WI38 (cell line): ENCODE measurements around the gene PHLPP2.
"Not testable (repeated sequence)": the region's sequence is repeated elsewhere in the genome, so short reads cannot be mapped to it uniquely, and the experiment has no call there.

Experiments
- H3K4me3 ChIP-seq: 2 replicates; pipeline ENCODE4 v1.5.1; 2011; ENCODE audit warnings: low read depth, mild to moderate bottlenecking, control low read depth, low read length
- TF ChIP-seq, protein P1 (sequence below): IDR thresholded peaks from 2 replicates; pipeline ENCODE4 v1.5.1; 2012; ENCODE audit warnings: low read depth, mild to moderate bottlenecking, control low read depth, low read length

Gene PHLPP2

DNA sequence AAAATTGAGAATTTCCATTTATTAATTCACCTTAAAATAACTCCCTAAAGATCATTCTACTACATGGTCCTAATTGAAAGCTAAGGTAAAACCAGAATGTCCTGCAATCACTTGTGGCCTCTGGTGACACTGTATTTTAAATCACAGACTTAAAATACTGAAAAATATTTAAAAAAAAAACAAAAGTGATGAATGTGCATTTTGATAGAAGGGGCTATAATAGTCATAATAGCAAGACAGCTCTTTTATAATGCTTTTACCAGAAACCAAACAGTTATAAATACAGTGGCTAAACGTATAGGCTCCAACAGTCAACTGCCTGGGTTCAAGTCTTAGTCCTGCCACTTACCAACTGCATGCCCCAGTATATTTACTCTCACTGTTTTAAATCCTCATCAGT lies 21.2 kb downstream of the PHLPP2 start:
- TF ChIP-seq, protein P1, sequence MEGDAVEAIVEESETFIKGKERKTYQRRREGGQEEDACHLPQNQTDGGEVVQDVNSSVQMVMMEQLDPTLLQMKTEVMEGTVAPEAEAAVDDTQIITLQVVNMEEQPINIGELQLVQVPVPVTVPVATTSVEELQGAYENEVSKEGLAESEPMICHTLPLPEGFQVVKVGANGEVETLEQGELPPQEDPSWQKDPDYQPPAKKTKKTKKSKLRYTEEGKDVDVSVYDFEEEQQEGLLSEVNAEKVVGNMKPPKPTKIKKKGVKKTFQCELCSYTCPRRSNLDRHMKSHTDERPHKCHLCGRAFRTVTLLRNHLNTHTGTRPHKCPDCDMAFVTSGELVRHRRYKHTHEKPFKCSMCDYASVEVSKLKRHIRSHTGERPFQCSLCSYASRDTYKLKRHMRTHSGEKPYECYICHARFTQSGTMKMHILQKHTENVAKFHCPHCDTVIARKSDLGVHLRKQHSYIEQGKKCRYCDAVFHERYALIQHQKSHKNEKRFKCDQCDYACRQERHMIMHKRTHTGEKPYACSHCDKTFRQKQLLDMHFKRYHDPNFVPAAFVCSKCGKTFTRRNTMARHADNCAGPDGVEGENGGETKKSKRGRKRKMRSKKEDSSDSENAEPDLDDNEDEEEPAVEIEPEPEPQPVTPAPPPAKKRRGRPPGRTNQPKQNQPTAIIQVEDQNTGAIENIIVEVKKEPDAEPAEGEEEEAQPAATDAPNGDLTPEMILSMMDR = no peak
- no peak overlapping the region for H3K4me3 ChIP-seq

DNA sequence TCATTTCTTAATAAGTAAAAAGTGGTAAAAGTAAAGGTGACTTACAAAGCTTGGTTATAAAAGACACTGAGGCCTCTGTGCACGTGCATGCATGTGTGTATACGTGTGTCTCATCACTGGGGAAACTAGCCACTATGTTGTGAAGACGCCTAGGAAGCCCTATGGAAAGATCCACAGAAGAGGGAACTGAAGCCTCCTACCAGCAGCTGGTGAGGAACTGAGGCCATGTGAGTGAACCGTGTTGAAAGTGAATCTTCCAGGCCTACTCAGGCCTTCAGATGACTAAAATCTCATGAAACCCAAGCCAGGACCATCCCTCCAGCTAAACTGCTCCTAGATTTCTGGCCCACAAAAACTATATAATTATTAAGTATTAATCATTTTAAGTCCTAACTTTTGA lies 23.7 kb downstream of the PHLPP2 start:
- TF ChIP-seq, protein P1 = no peak
- no peak overlapping the region for H3K4me3 ChIP-seq

DNA sequence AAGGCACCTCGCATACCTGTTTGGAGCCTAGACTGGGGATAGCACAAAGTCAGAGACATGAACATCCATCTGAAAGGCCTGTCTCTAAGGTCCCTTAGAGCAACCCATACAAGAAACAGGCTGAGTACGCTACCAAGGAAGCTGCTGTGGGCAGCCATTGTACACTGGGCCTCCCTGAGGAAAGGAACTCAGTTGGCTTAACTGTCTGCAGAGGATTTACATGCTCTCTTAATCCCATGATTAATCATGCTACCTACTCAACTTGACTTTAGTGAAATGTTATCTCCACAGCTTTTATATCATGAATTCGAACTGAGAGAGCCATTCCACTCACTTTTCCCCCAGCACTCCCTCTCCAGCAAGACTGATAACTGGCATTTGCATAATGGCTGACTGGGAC lies 26.0 kb downstream of the PHLPP2 start:
- TF ChIP-seq, protein P1 = no peak
- H3K4me3 ChIP-seq = no peak overlapping the region

DNA sequence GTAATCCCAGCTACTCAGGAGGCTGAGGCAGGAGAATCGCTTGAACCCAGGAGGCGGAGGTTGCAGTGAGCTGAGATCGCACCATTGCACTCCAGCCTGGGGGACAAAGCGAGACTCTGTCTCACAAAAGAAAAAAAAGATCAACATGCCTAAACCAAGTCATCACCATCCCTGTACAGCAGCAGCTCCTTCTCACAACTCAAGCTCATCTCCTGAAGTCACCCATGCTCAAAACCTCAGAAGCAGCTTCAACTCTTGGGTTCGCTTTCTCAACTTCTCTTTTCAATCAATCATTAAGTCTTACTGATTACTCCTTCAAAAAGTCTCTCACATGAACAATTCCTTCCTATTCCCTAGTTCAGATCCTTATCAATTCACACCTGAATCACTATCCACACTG lies 31.3 kb downstream of the PHLPP2 start:
- no peak overlapping the region for H3K4me3 ChIP-seq
- TF ChIP-seq, protein P1 = no peak

DNA sequence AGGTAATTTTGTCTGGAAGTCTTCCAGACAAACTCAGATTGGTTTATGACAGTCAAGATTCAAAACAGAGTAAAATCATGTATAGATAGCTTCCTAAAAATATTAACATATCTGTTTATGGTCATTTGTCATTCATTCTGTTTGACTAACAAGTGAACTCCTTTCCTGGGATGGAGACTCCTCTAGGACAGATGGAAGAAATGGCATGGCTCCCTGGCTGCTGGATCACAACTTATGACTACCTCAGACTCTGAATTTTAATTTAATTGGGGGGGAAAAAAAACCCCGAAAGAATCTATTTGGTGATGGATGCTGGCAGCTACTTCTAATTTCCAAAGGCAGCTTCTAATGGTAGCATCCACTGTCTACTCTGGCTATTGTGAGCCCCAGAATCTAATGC lies 34.6 kb downstream of the PHLPP2 start:
- TF ChIP-seq, protein P1 = no peak
- no peak overlapping the region for H3K4me3 ChIP-seq

DNA sequence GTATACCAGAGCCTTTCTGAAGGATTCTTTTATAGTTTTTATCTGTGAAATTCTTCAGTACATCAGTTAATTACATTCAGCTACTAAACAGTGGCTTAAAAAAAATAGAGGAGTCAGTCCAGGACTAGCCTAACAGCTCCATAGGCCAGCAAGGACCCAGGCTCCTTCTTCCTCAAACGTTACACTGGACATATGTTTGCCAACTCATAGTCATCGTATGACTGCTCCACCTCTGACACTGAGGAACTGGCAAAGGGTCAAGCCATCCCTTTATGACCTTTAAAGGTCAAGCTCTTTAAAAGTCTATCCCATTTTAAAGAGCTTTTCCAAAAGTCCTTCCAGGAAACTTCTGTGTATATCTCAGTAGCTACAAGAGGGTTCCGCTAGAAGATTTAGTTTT lies 36.6 kb downstream of the PHLPP2 start:
- TF ChIP-seq, protein P1 = no peak
- no peak overlapping the region for H3K4me3 ChIP-seq

DNA sequence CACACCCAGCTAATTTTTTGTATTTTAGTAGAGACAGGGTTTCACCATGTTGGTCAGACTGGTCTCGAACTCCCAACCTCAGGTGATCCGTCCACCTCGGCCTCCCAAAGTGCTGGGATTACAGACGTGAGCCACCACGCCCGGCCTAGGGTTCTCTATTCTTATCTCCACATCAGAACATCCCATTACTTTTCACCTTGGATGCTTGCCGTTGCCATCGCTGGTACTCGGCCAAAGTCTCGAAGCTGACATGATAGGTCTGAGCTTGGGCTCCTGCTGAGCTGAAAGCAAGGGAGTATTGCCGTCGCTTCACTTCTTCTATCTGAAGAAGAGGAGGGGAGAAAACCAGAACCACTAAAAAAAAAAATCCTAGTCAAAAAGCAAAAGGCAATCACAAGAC lies 40.2 kb downstream of the PHLPP2 start:
- H3K4me3 ChIP-seq = not testable (repeated sequence)

DNA sequence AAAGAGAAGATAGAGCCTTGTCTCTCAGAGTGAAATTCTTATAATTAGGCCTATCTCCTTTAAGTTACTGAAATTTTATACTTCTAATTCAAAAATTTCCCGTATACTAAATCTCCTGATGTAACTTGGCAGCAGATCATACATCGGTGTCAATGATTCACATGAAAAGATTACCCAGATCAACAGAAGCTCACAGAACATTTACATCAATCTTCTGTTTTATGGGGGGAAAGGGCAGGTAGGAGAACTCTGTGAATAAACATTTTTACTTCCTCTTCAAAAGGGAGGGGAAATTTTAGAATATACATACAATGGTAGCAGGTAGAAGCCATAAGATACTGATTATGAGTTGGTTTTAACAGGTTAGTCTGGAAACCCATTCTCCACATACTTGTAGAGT lies 43.1 kb downstream of the PHLPP2 start:
- TF ChIP-seq, protein P1 = no peak
- no peak overlapping the region for H3K4me3 ChIP-seq
